Muscle of arm (tissue), 12 donors: Measurements from ENCODE around the gene RBM19. TPM values are rescaled to one million over a fixed set of nuclear protein-coding genes. Genes with fewer than 3 reads are reported as not detected.
"Not testable (repeated sequence)": the region's sequence is repeated elsewhere in the genome, so short reads cannot be mapped to it uniquely, and the experiment has no call there.

Experiments used
- DNase-seq: peaks from one replicate; pipeline ENCODE4 v3.0.0-alpha.2; 2013
- polyA plus RNA-seq, 12 donors: library from polyadenylated mRNA; unstranded; fragments of 120-200 nt; gene quantifications; one replicate each; pipeline ENCODE4 v1.2.1, GENCODE V29; 2013; ENCODE audit not compliant: insufficient read length in 12 of 12

The RBM19 gene
- polyA plus RNA-seq, 12 donors: 12.2 to 23.3 (median 15.3) TPM; not detected in 1

- not testable (repeated sequence) for DNase-seq
Measured at GRCh38 chr12:113809462-113810220, 156.5 kb downstream of the RBM19 start.

- no peak for DNase-seq
Measured at GRCh38 chr12:113808095-113808951, 157.8 kb downstream of the RBM19 start.

GRCh38 chr12:113805673-113806072 lies 160.5 kb downstream of the RBM19 start:
- no peak for DNase-seq

GRCh38 chr12:113804961-113805600 lies 161.0 kb downstream of the RBM19 start:
- DNase-seq: no peak

- no peak for DNase-seq
Measured at GRCh38 chr12:113803759-113804140, 162.4 kb downstream of the RBM19 start.

GRCh38 chr12:113802966-113803758 lies 163.0 kb downstream of the RBM19 start:
- DNase-seq: no peak

GRCh38 chr12:113802000-113802749 lies 163.9 kb downstream of the RBM19 start:
- DNase-seq: no peak

DNA sequence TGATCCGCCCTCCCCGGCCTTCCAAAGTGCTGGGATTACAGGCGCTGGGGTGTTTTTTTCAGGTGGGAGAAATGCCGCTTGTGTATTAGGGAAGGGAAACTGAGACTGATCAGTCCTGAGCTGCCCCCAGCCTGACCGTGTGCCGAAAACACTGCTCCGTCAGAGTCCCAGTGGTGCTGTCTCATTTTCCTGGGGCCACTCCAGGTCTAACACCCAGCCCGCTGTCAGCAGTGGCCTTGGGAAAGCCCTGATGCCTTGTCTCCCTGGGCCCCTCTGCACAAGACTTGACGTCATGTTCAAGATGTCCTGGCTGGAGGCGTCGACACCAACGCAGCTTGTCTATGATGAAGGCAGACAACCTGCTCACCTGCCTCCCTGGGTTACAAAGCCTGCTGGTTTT lies 165.9 kb downstream of the RBM19 start:
- no peak for DNase-seq

- no peak for DNase-seq
Measured at GRCh38 chr12:113798552-113798951, 167.6 kb downstream of the RBM19 start.

GRCh38 chr12:113797535-113797868 lies 168.6 kb downstream of the RBM19 start:
- DNase-seq: no peak

DNA sequence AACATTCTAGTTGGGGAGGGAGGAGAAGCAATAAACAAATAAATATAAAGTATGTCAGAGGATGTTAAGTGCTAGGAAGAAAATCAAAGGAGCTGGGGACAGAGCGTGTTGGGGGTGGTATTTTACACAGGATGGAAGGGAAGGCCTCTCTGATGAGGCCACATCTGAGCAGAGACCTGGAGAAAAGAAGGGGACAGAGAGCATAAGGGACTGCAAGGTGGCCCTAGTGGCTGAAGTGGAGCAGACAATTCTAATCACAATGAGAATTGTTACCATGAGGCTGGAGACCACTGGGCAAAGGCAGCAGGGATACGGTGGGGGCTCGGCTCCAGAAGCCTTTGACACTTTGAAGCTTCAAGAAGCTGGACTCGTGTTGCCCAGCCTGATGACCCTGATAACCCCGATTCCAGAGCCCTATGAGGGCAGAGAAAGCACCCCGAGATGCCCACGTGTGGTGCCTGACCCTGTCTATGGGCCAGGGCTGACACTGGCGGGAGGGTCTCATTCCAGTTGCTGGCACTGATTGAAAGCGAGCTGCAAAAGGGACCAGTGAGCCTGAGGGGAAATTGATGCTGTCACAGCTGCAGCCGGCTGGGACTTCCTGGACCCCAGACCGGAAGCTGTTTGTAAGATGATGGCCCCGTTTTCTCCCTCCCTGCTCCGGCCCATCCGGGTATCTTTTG lies 169.1 kb downstream of the RBM19 start:
- no peak for DNase-seq

- no peak for DNase-seq
Measured at GRCh38 chr12:113796066-113796827, 169.9 kb downstream of the RBM19 start.

- no peak for DNase-seq
Measured at GRCh38 chr12:113795445-113795844, 170.7 kb downstream of the RBM19 start.

- no peak for DNase-seq
Measured at GRCh38 chr12:113794774-113795173, 171.4 kb downstream of the RBM19 start.

DNA sequence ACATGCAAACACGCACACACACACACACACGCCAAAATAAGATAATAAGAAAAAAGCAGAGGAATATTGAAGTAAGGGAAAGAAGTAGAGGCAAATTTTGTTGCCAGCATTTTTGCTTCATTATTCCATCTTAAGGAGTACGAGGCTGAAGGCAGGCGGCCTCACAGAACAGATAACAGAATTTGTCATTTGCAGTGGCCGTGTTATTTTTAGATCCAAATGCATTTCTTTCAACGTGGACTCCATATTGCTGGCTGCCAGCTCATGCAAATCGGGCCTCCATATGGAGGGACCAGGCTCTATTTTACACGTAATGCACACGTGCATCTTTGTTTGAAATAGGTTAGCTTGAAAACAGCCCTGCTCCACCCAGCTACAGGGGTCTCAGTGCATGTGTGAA lies 172.9 kb downstream of the RBM19 start:
- DNase-seq: no peak

DNA sequence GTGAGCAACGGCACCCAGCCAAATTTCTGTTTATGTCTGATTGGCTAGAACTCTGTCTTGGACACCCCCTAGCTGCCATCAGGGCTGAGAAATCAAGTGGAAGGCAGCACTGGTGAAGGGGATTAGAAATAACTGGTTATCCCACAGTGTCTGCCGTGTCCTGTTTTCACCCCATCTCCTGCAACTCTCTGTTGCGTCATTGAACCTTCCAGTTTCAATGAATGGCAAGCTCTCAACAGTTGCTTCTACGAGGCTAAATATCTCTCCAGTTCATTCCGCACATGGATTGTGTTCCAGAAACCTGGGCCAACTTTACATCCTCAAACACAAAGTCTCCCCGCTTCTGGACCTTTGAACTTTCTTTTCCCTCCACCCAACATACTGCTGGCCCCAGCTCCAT lies 173.7 kb downstream of the RBM19 start:
- DNase-seq: no peak

GRCh38 chr12:113788020-113788856 lies 177.9 kb downstream of the RBM19 start:
- no peak for DNase-seq

GRCh38 chr12:113786107-113786506 lies 180.0 kb downstream of the RBM19 start:
- DNase-seq: no peak

DNA sequence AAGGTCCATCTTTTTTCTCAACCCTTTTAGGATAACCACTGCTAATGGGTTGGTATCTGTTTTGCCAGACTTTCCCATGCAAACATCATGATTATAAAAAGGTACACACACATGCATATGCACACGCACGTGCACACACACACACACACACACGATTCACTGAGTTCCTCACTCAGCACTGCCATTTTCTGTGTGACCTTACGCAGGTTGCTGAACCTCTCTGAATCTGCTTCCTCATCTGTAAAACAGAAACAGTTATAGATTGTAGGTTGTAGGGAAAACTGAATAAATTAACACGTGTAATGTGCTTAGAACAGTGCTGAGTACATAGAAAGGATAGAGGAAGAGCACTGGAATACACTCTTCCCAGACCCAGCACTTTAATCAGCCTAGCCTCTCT lies 182.3 kb downstream of the RBM19 start:
- DNase-seq: no peak
